ENCODE results near the gene ARFGAP2. TPM values are rescaled to one million over a fixed set of nuclear protein-coding genes. Genes with fewer than 3 reads are reported as not detected.

The ARFGAP2 gene
- total and polyA plus RNA-seq, 3 donors from 2014 or later = 82.4 to 178 (median 167) TPM

GRCh38 chr11:47172740-47173336 lies 3.8 kb downstream of the ARFGAP2 start:
- intact Hi-C loops (cut with DNase I; ENCODE audit: low total_unique reads) = no loop called here
- Histone ChIP-seq H3K27ac (no peak overlapping the region), H3K4me1 (peaks cover 15% of the 10 kb centered on the region), H3K36me3 (ENCODE audit: low read depth, missing control alignments) (no peaks in the 10 kb centered on the region), H3K27me3 (no peaks in the 10 kb centered on the region), H3K9me3 (no peaks in the 10 kb centered on the region), H3K4me3 (no peak overlapping the region)
- TF ChIP-seq POLR2A (IDR thresholded peaks at IDR 0.05) = no peak
- no peak for TF ChIP-seq CTCF (IDR thresholded peaks at IDR 0.05)
- WGBS, 2 donors = 72 to 74% methylated on average over 6 of the region's 6 CpGs
- no peak for DNase-seq

GRCh38 chr11:47171856-47172255 lies 4.8 kb downstream of the ARFGAP2 start:
- DNase-seq = no peak
- WGBS, 2 donors = 66 to 77% methylated on average over 8 of the region's 8 CpGs
- H3K9me3 ChIP-seq = no peaks in the 10 kb centered on the region
- no peak for TF ChIP-seq POLR2A (IDR thresholded peaks at IDR 0.05)
- no peak for TF ChIP-seq CTCF (IDR thresholded peaks at IDR 0.05)
- no peak overlapping the region for H3K4me3 ChIP-seq
- H3K4me1 ChIP-seq = peaks cover 10% of the 10 kb centered on the region
- H3K27ac ChIP-seq = no peak overlapping the region
- H3K36me3 ChIP-seq (ENCODE audit: low read depth, missing control alignments) = no peaks in the 10 kb centered on the region
- intact Hi-C loops (cut with DNase I; ENCODE audit: low total_unique reads) = no loop called here
- H3K27me3 ChIP-seq = no peaks in the 10 kb centered on the region

- H3K36me3 ChIP-seq (ENCODE audit: low read depth, missing control alignments) = no peaks in the 10 kb centered on the region
- no peaks in the 10 kb centered on the region for H3K27me3 ChIP-seq
- no peak overlapping the region for H3K4me3 ChIP-seq
- H3K4me1 ChIP-seq = peaks cover 10% of the 10 kb centered on the region
- TF ChIP-seq CTCF (IDR thresholded peaks at IDR 0.05) (no peak), POLR2A (IDR thresholded peaks at IDR 0.05) (no peak)
- 89 to 90% methylated on average over 15 to 16 of the region's 16 CpGs for WGBS, 2 donors
- intact Hi-C loops (cut with DNase I; ENCODE audit: low total_unique reads) = no loop called here
- no peaks in the 10 kb centered on the region for H3K9me3 ChIP-seq
- no peak for DNase-seq
- H3K27ac ChIP-seq = no peak overlapping the region
Observed at GRCh38 chr11:47171061-47171838, 5.4 kb downstream of the ARFGAP2 start.

- H3K9me3 ChIP-seq = no peaks in the 10 kb centered on the region
- H3K4me1 ChIP-seq = peaks cover 10% of the 10 kb centered on the region
- H3K27ac ChIP-seq = no peak overlapping the region
- H3K36me3 ChIP-seq (ENCODE audit: low read depth, missing control alignments) = no peaks in the 10 kb centered on the region
- no peak for TF ChIP-seq POLR2A (IDR thresholded peaks at IDR 0.05)
- no peak for TF ChIP-seq CTCF (IDR thresholded peaks at IDR 0.05)
- 88 to 97% methylated on average over 4 to 5 of the region's 5 CpGs for WGBS, 2 donors
- H3K4me3 ChIP-seq = no peak overlapping the region
- DNase-seq = no peak
- intact Hi-C loops (cut with DNase I; ENCODE audit: low total_unique reads) = loop anchor here (10.0 kb wide), 1 partner anchor 188 kb away; the partner anchor contains the start of gene MYBPC3
- no peaks in the 10 kb centered on the region for H3K27me3 ChIP-seq
Observed at GRCh38 chr11:47166368-47166767, 10.3 kb downstream of the ARFGAP2 start.

Measured in testis (tissue), 3 donors.